ENCODE measurements around the gene HCN4. TPM values are rescaled to one million over a fixed set of nuclear protein-coding genes. Genes with fewer than 3 reads are reported as not detected.

HCN4 gene
- total RNA-seq, 4 donors from 2014 or later: 0.17 TPM; not detected in 3

DNA sequence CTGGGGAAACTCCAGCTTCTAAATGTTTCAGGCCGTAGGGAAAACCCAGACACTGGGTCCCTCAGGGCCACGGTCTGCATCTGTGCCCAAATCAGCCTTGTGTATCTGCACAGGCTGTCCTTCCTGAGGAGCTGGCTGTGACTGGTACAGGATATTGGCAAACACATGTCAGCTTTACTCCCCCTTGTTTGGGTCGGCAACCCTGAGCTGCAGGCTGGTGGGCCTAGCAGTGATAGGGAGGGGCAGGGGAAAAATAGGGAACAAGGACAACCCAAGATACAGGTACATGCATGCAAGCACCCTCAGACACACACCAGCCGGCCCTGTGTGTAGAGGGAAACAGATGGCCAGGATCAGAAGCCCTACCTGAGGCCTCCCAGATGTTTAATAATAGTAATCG lies 28.7 kb upstream of the HCN4 start:
- H3K4me1 ChIP-seq: peaks cover 0 to 5% (median 0%) of the 10 kb centered on the region in 4 donors
- intact Hi-C loops (cut with DNase I): no loop called here
- H3K36me3 ChIP-seq: no peaks in the 10 kb centered on the region
- DNase-seq (ENCODE audit: extremely low spot score): no peak
- H3K4me3 ChIP-seq: no peak overlapping the region
- H3K27ac ChIP-seq (replicated peaks in 1 of 4): no peak overlapping the region
- WGBS: 46% methylated on average over 4 of the region's 5 CpGs
- no peaks in the 10 kb centered on the region for H3K9me3 ChIP-seq
- TF ChIP-seq POLR2AphosphoS5 (IDR thresholded peaks at IDR 0.05): no peak
- TF ChIP-seq EP300 (IDR thresholded peaks at IDR 0.05): no peak
- TF ChIP-seq, protein P1, sequence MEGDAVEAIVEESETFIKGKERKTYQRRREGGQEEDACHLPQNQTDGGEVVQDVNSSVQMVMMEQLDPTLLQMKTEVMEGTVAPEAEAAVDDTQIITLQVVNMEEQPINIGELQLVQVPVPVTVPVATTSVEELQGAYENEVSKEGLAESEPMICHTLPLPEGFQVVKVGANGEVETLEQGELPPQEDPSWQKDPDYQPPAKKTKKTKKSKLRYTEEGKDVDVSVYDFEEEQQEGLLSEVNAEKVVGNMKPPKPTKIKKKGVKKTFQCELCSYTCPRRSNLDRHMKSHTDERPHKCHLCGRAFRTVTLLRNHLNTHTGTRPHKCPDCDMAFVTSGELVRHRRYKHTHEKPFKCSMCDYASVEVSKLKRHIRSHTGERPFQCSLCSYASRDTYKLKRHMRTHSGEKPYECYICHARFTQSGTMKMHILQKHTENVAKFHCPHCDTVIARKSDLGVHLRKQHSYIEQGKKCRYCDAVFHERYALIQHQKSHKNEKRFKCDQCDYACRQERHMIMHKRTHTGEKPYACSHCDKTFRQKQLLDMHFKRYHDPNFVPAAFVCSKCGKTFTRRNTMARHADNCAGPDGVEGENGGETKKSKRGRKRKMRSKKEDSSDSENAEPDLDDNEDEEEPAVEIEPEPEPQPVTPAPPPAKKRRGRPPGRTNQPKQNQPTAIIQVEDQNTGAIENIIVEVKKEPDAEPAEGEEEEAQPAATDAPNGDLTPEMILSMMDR (IDR thresholded peaks at IDR 0.05): no peak
- no peak for TF ChIP-seq POLR2A (IDR thresholded peaks at IDR 0.05; ENCODE audit: low read depth)
- H3K27me3 ChIP-seq: peaks cover 0 to 20% (median 0%) of the 10 kb centered on the region in 4 donors

- WGBS: 96% methylated on average over 2 of the region's 2 CpGs
- no peak for DNase-seq (ENCODE audit: extremely low spot score)
- TF ChIP-seq, protein P1 (IDR thresholded peaks at IDR 0.05): no peak
- TF ChIP-seq POLR2AphosphoS5 (IDR thresholded peaks at IDR 0.05) (no peak), POLR2A (IDR thresholded peaks at IDR 0.05; ENCODE audit: low read depth) (no peak), EP300 (IDR thresholded peaks at IDR 0.05) (no peak)
Observed at GRCh38 chr15:73395671-73396070, 26.9 kb upstream of the HCN4 start.

DNA sequence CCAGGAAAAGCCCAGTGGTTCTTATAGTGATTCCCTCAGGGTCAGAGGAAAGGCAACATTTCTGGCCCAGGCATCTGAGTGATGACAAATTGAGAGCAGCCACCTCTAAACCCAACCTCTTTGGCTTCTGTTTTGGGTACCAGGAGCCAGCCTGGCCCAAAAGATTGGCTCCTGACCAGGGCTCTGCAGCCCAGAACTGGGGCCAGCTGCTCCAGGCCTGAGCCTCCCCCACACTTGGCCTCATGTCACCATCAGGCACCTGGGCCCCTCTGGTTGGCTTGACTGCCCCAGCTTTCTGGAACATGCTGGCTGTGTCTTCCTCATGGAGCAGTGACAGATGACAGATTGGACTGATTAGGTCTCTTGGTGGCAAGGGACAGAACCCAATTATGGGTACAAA lies 26.0 kb upstream of the HCN4 start:
- Histone ChIP-seq H3K27me3 (peaks cover 0 to 36% (median 0%) of the 10 kb centered on the region in 4 donors), H3K4me3 (no peak overlapping the region), H3K27ac (replicated peaks in 1 of 4) (no peak overlapping the region), H3K4me1 (peaks cover 0 to 5% (median 0%) of the 10 kb centered on the region in 4 donors), H3K9me3 (no peaks in the 10 kb centered on the region), H3K36me3 (no peaks in the 10 kb centered on the region)
- no peak for DNase-seq (ENCODE audit: extremely low spot score)
- intact Hi-C loops (cut with DNase I): no loop called here
- TF ChIP-seq POLR2A (IDR thresholded peaks at IDR 0.05; ENCODE audit: low read depth): no peak
- TF ChIP-seq POLR2AphosphoS5 (IDR thresholded peaks at IDR 0.05): no peak
- no peak for TF ChIP-seq EP300 (IDR thresholded peaks at IDR 0.05)
- TF ChIP-seq, protein P1 (IDR thresholded peaks at IDR 0.05): no peak

More at GRCh38 chr15:73395671-73396070, 26.9 kb upstream of the HCN4 start:
- intact Hi-C loops (cut with DNase I): no loop called here
- Histone ChIP-seq H3K27ac (replicated peaks in 1 of 4) (no peak overlapping the region), H3K27me3 (peaks cover 0 to 29% (median 0%) of the 10 kb centered on the region in 4 donors), H3K9me3 (no peaks in the 10 kb centered on the region), H3K4me3 (no peak overlapping the region), H3K4me1 (peaks cover 0 to 5% (median 0%) of the 10 kb centered on the region in 4 donors), H3K36me3 (no peaks in the 10 kb centered on the region)

DNA sequence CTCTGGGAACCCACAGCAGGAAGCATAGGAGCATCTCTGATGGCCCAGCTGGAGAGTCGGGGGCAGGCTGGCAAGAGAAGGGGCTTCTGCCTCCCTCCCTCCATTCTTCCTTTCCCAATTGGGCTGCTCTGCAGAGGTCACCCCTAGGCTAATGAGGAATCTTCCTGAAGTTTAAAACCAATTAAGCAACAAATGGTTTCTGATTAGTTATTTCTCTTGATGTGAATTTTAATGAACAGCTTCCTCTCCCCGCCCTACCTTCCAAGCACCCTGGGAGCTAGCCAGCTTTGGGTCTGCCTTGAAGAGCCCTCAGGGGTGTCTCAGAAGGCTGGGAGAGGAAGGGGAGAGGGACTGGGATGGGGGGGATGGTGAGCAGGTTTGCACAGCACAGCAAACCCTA lies 24.6 kb upstream of the HCN4 start:
- Histone ChIP-seq H3K36me3 (no peaks in the 10 kb centered on the region), H3K9me3 (no peaks in the 10 kb centered on the region), H3K4me1 (peaks cover 0 to 5% (median 0%) of the 10 kb centered on the region in 4 donors), H3K27me3 (peaks cover 0 to 36% (median 0%) of the 10 kb centered on the region in 4 donors), H3K4me3 (no peak overlapping the region), H3K27ac (replicated peaks in 1 of 4) (no peak overlapping the region)
- intact Hi-C loops (cut with DNase I): no loop called here
- WGBS: 70% methylated on average over 2 of the region's 2 CpGs
- TF ChIP-seq EP300 (IDR thresholded peaks at IDR 0.05): no peak
- no peak for TF ChIP-seq POLR2A (IDR thresholded peaks at IDR 0.05; ENCODE audit: low read depth)
- no peak for TF ChIP-seq POLR2AphosphoS5 (IDR thresholded peaks at IDR 0.05)
- TF ChIP-seq, protein P1 (IDR thresholded peaks at IDR 0.05): no peak
- no peak for DNase-seq (ENCODE audit: extremely low spot score)

GRCh38 chr15:73392025-73392424 lies 23.3 kb upstream of the HCN4 start:
- peaks cover 0 to 43% (median 0%) of the 10 kb centered on the region in 4 donors for H3K27me3 ChIP-seq
- no peak overlapping the region for H3K27ac ChIP-seq (replicated peaks in 1 of 4)
- no peak overlapping the region for H3K4me3 ChIP-seq
- 60% methylated on average over 2 of the region's 2 CpGs for WGBS
- TF ChIP-seq, protein P1 (IDR thresholded peaks at IDR 0.05): no peak
- TF ChIP-seq EP300 (IDR thresholded peaks at IDR 0.05) (no peak), POLR2AphosphoS5 (IDR thresholded peaks at IDR 0.05) (no peak), POLR2A (IDR thresholded peaks at IDR 0.05; ENCODE audit: low read depth) (no peak)
- no peak for DNase-seq (ENCODE audit: extremely low spot score)
- H3K36me3 ChIP-seq: no peaks in the 10 kb centered on the region
- H3K9me3 ChIP-seq: no peaks in the 10 kb centered on the region
- intact Hi-C loops (cut with DNase I): no loop called here
- H3K4me1 ChIP-seq: peaks cover 0 to 5% (median 0%) of the 10 kb centered on the region in 4 donors

Measured in esophagus muscularis mucosa (tissue), 4 donors.